ENCODE results near the gene HABP4. TPM values are rescaled to one million over a fixed set of nuclear protein-coding genes. Genes with fewer than 3 reads are reported as not detected.

HABP4 gene
- total and polyA plus RNA-seq, 2 of the 4 experiments (the other 2 are of a cell fraction): 5.2 to 10.6 TPM

GRCh38 chr9:96418083-96418919, 31.7 kb upstream of the HABP4 start, which contains the start of gene ZNF367:
Gene ZNF367, minus strand, starts transcription at chr9:96418370. Its CDS starts 338 bp downstream, at chr9:96418032.
- Histone ChIP-seq H3K4me2 (ENCODE audit: low read depth, low read length) (peak within 1 kb of the TSS; percentile 99), H2AK5ac (ENCODE audit: low read depth, low read length) (peak within 1 kb of the TSS; percentile 67; the same call in 1 of the 2 replicates), H2BK20ac (ENCODE audit: low read depth, low read length) (peak within 1 kb of the TSS; percentile 55), H3K4me3 (ENCODE audit: insufficient read depth, low read depth, low read length) (peak within 1 kb of the TSS; percentile 85), H4K5ac (ENCODE audit: low read depth, low read length) (0 out of 2 replicates have a peak within 1 kb of the TSS, but pooled peaks have one; percentile 13), H2BK120ac (ENCODE audit: low read depth, low read length) (peak within 1 kb of the TSS; percentile 89), H3K79me1 (ENCODE audit: low read depth in 1 of 2, low read length in 2 of 2) (peaks cover 10 to 16% of the 10 kb centered on the region in 2 experiments), H3K36me3 (ENCODE audit: control insufficient read depth, insufficient read depth, low read length) (no peaks in the 10 kb centered on the region), H3K9me1 (ENCODE audit: insufficient read depth, low read length) (peaks cover 3% of the 10 kb centered on the region; the same call in 1 of the 2 replicates), H3K4me1 (ENCODE audit: control insufficient read depth, insufficient read depth, low read length) (peaks cover 7% of the 10 kb centered on the region), H2BK15ac (ENCODE audit: low read depth, low read length) (peak within 1 kb of the TSS; percentile 77; the same call in 1 of the 3 replicates), H3K27ac (ENCODE audit: insufficient read depth, low read length) (peak within 1 kb of the TSS; percentile 83), H3K27me3 (ENCODE audit: control insufficient read depth, insufficient read depth, low read length) (no peaks in the 10 kb centered on the region), H2BK5ac (ENCODE audit: low read depth, low read length, poor library complexity, severe bottlenecking) (peak within 1 kb of the TSS; percentile 85), H3K18ac (ENCODE audit: low read depth, low read length) (no peak within 1 kb of the TSS; the same call in 1 of the 2 replicates), H3K9me3 (ENCODE audit: control insufficient read depth, insufficient read depth, low read length) (no peaks in the 10 kb centered on the region), H3K9ac (ENCODE audit: low read depth, low read length) (peak within 1 kb of the TSS; percentile 73), H3K56ac (ENCODE audit: extremely low read depth, insufficient read depth, low read length) (peak within 1 kb of the TSS; percentile 67; the same call in 1 of the 2 replicates), H3K4ac (ENCODE audit: low read depth, low read length) (peak within 1 kb of the TSS; percentile 94), H2AK9ac (replicated peaks; ENCODE audit: low read depth, low read length, poor library complexity) (peak within 1 kb of the TSS; percentile 94), H3K23ac (ENCODE audit: low read depth, low read length) (peak within 1 kb of the TSS; percentile 92; the same call in 1 of the 2 replicates), H4K20me1 (ENCODE audit: insufficient read depth, low read length) (no peaks in the 10 kb centered on the region), H4K91ac (ENCODE audit: insufficient read depth, low read depth, low read length) (peak within 1 kb of the TSS; percentile 84), H4K8ac (ENCODE audit: low read depth in 2 of 2, low read length in 2 of 2) (peak within 1 kb of the TSS; percentile 70 to 93; a peak in 2 of 4 replicates), H3K14ac (replicated peaks; ENCODE audit: low read depth, low read length) (peak within 1 kb of the TSS; percentile 94), H2AFZ (replicated peaks; ENCODE audit: low read length, poor library complexity) (peak within 1 kb of the TSS; percentile 97)
- TF ChIP-seq MXI1 (IDR thresholded peaks at IDR 0.05; ENCODE audit: borderline replicate concordance, low read depth, low read length) (peak; percentile 75), FOS (IDR thresholded peaks at IDR 0.05; ENCODE audit: low read depth, low read length) (peak; percentile 37; the same call in 1 of the 2 replicates), MAZ (IDR thresholded peaks at IDR 0.05; ENCODE audit: borderline replicate concordance, low read depth, low read length) (peak; percentile 84), MAFK (IDR thresholded peaks at IDR 0.05; ENCODE audit: low read depth, low read length) (no peak)
- TF ChIP-seq, protein P1, sequence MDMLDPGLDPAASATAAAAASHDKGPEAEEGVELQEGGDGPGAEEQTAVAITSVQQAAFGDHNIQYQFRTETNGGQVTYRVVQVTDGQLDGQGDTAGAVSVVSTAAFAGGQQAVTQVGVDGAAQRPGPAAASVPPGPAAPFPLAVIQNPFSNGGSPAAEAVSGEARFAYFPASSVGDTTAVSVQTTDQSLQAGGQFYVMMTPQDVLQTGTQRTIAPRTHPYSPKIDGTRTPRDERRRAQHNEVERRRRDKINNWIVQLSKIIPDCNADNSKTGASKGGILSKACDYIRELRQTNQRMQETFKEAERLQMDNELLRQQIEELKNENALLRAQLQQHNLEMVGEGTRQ (IDR thresholded peaks at IDR 0.05; ENCODE audit: low read depth, low read length): peak; percentile 38; the same call in 1 of the 2 replicates
- DNase-seq (peak; percentile 95), ATAC-seq (ENCODE audit: low read depth) (peak; percentile 86)
- dilution Hi-C loops (cut with HindIII; ENCODE audit: low sequenced_read_pairs, unreplicated experiment) (no loop called here), intact Hi-C loops (cut with micrococcal nuclease) (loop anchor here (1.0 to 5.0 kb wide), 7 partner anchors 32 to 237 kb away; partner anchors contain the start of genes CDC14B, HABP4, PRXL2C and SLC35D2), in situ Hi-C loops (cut with MboI; ENCODE audit: low sequenced_read_pairs) (loop anchor here (10.0 kb wide), 1 partner anchor 236 kb away; the partner anchor contains the start of gene PRXL2C)
- ChIA-PET CTCF (no interaction called here), POLR2A (ENCODE audit: unreplicated experiment) (no interaction called here)
- BruUV-seq (replicated peaks): no TSS peak
- WGBS, 2 experiments (ENCODE audit: extremely low coverage in 2 of 2, insufficient read length in 1 of 2): 0% methylated on average over 22 of the region's 100 CpGs; no CpG with 5 or more reads in 1 of the 2 experiments
